Measurements from ENCODE around the gene DNAH14.

Gene DNAH14

DNA sequence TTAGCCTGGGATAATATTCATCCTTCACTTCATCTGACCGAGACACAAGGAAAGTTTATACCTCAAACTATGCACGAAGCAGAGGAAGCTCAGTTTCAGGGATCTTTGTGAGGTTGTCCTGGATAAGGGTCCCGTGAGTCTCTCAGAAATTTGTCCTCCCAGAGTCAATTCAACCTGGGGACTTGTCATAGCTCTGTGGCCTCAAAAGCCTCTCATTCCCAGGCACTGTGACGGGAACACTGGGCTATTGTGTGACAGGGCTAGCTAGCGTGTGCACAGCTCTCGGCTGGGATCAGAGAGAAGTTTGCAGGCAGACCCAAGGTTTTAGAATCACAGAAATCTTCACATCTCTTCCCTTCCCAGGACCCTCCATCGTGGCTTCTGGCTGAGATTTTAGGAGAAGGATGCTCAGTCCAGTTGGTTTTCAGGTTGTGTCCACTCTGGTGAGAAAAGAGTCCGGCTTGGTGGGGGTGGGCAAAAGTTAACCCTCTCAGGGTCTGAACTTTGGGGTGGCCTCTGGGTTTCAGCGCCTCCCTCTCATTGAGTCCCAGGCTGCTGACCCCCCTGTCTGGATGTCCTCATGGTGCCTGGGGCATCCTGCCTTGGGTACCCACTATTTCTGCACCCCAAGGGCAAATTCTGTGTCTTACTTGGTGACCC, 518.8 kb downstream of the DNAH14 start:
- TF ChIP-seq CTCF (IDR thresholded peaks at IDR 0.05; ENCODE audit: low read length) = no peak
- no peak for TF ChIP-seq EZH2phosphoT487 (IDR thresholded peaks at IDR 0.05; ENCODE audit: low read length)
- no peak for TF ChIP-seq EZH2 (optimal IDR thresholded peaks at IDR 0.05; ENCODE audit: low read depth, low read length)
- no peak for DNase-seq
- no peaks in the 10 kb centered on the region for H3K27me3 ChIP-seq (replicated peaks; ENCODE audit: insufficient read depth, low read length)
- H2AFZ ChIP-seq (ENCODE audit: low read length) = no peak overlapping the region
- H3K9me2 ChIP-seq (replicated peaks; ENCODE audit: insufficient read depth, low read length) = no peaks in the 10 kb centered on the region
- no peak overlapping the region for H3K4me2 ChIP-seq (ENCODE audit: low read depth, low read length)
- no peaks in the 10 kb centered on the region for H3K36me3 ChIP-seq (replicated peaks; ENCODE audit: insufficient read depth, low read length)
- H3K9ac ChIP-seq (ENCODE audit: low read length) = no peak overlapping the region
- no peak overlapping the region for H3K4me3 ChIP-seq (ENCODE audit: low read length)
- no peak overlapping the region for H3K27ac ChIP-seq (ENCODE audit: low read length)
- no peaks in the 10 kb centered on the region for H4K20me1 ChIP-seq (ENCODE audit: insufficient read depth, low read length)
- H3K4me1 ChIP-seq (ENCODE audit: low read length) = peaks cover 30% of the 10 kb centered on the region
- no peaks in the 10 kb centered on the region for H3K79me2 ChIP-seq (ENCODE audit: low read length)
- H3K9me3 ChIP-seq (replicated peaks; ENCODE audit: insufficient read depth, low read length) = no peaks in the 10 kb centered on the region
- peaks cover 25% of the 10 kb centered on the region for H3F3A ChIP-seq (ENCODE audit: insufficient read depth, low read length)

All from MM.1S (cell line).